ENCODE data around the gene ABCB11. TPM values are rescaled to one million over a fixed set of nuclear protein-coding genes. Genes with fewer than 3 reads are reported as not detected.

ABCB11 gene
- total and polyA plus RNA-seq, 9 of the 15 experiments (the other 6 are each of a cell fraction or from before 2014, with no cell fraction given): 0.04 to 0.51 (median 0.10) TPM; not detected in 1

- TF ChIP-seq ZNF639 (CRISPR knock-in tag; conservative IDR thresholded peaks at IDR 0.05 in 1 of 2, IDR thresholded peaks at IDR 0.05 in 1 of 2) (no peak), BCOR (IDR thresholded peaks at IDR 0.05) (peak; percentile 57; the same call in 1 of the 2 replicates), NR4A1 (CRISPR knock-in tag; IDR thresholded peaks at IDR 0.05) (no peak), NR4A1 (tag; IDR thresholded peaks at IDR 0.05) (peak; percentile 25; the same call in 1 of the 2 replicates), ATF4 (CRISPR knock-in tag; IDR thresholded peaks at IDR 0.05) (0 out of 2 replicates have a peak, but pooled peaks have one; percentile 3), IRF1 (CRISPR knock-in tag; IDR thresholded peaks at IDR 0.05; ENCODE audit: borderline replicate concordance) (no peak), MXD1 (CRISPR knock-in tag; IDR thresholded peaks at IDR 0.05; ENCODE audit: borderline replicate concordance, poor library complexity, severe bottlenecking) (no peak), ETV1 (tag; conservative IDR thresholded peaks at IDR 0.05; ENCODE audit: low read depth) (0 out of 2 replicates have a peak, but pooled peaks have one; percentile 22), ZKSCAN3 (CRISPR knock-in tag; IDR thresholded peaks at IDR 0.05) (no peak), CUX1 (CRISPR knock-in tag; IDR thresholded peaks at IDR 0.05) (no peak), HNRNPLL (IDR thresholded peaks at IDR 0.05; ENCODE audit: low read depth, low read length, poor library complexity, severe bottlenecking) (peak; percentile 76), ARID1B (IDR thresholded peaks at IDR 0.05) (peak; percentile 32; the same call in 1 of the 2 replicates), ZNF655 (CRISPR knock-in tag; IDR thresholded peaks at IDR 0.05) (no peak), BRD4 (IDR thresholded peaks at IDR 0.05) (no peak), ZNF134 (CRISPR knock-in tag; conservative IDR thresholded peaks at IDR 0.05) (no peak), RUNX1 (IDR thresholded peaks at IDR 0.05; ENCODE audit: low read depth) (no peak)
Measured at GRCh38 chr2:168890006-168890782, 140.9 kb downstream of the ABCB11 start, which contains the start of gene SPC25 (continued).
